Lower leg skin (tissue), 4 donors: Measurements from ENCODE around the gene NPC1. TPM values are rescaled to one million over a fixed set of nuclear protein-coding genes. Genes with fewer than 3 reads are reported as not detected.

Source experiments
- DNase-seq, 2 donors: peaks; one replicate each; pipeline ENCODE4 v3.0.0-alpha.2; 2019; ENCODE audit warnings: low spot score in 2 of 2
- H3K4me3 ChIP-seq: fragments of 200-600 bp; sonication (generic); 2 replicates; pipeline ENCODE4 v1.5.1; 2017; ENCODE audit warnings: mild to moderate bottlenecking, low read depth; ENCODE audit not compliant: poor library complexity, severe bottlenecking
- CTCF ChIP-seq, 3 donors: fragments of 450-650 bp; IDR thresholded peaks; one replicate each; pipeline ENCODE4 v1.5.1; 2016; ENCODE audit warnings: antibody characterized with exemption in 3 of 3, mild to moderate bottlenecking in 3 of 3, moderate library complexity in 2 of 3
- POLR2A ChIP-seq, 2 donors: fragments of 450-650 bp; IDR thresholded peaks; one replicate each; pipeline ENCODE4 v1.6.1; 2016 to 2017; ENCODE audit warnings: antibody characterized with exemption in 2 of 2, mild to moderate bottlenecking in 1 of 2, moderate library complexity in 1 of 2
- WGBS, 2 donors: methylation state at CpG; one replicate each; pipeline ENCODE4 v1.1.5; 2018; 5-methylcytosine and 5-hydroxymethylcytosine counted together
- intact Hi-C: fragments of 100-400 bp; cut with DNase I; formaldehyde crosslinking; loops from one replicate; pipeline ENCODE4 v1.15.0; 2023; ENCODE audit warnings: low total_unique reads
- total RNA-seq, 4 donors: library from RNA; depleted of rRNA; stranded (reverse); fragments of >200 nt; gene quantifications; one replicate each; pipeline ENCODE4 v1.1.0, GENCODE V29; 2016

Gene NPC1
- total RNA-seq, 4 donors from 2014 or later = 75.1 to 114 (median 100) TPM

GRCh38 chr18:23631746-23632145 lies 45.4 kb upstream of the NPC1 start:
- no peak for TF ChIP-seq POLR2A (IDR thresholded peaks at IDR 0.05)
- TF ChIP-seq CTCF (IDR thresholded peaks at IDR 0.05) = no peak
- intact Hi-C loops = no loop called here
- H3K4me3 ChIP-seq = no peak overlapping the region
- no peak for DNase-seq
- WGBS, 2 donors = 27 to 28% methylated on average over 11 of the region's 11 CpGs

GRCh38 chr18:23631312-23631711 lies 45.0 kb upstream of the NPC1 start:
- intact Hi-C loops = no loop called here
- TF ChIP-seq CTCF (IDR thresholded peaks at IDR 0.05) = no peak
- no peak for TF ChIP-seq POLR2A (IDR thresholded peaks at IDR 0.05)
- H3K4me3 ChIP-seq = no peak overlapping the region
- no peak for DNase-seq
- 95 to 96% methylated on average over 5 of the region's 5 CpGs for WGBS, 2 donors

- intact Hi-C loops = loop anchor here (10.0 kb wide), 2 partner anchors 185 to 295 kb away; no protein-coding TSS in a partner anchor
- H3K4me3 ChIP-seq = no peak overlapping the region
- DNase-seq = no peak
- TF ChIP-seq POLR2A (IDR thresholded peaks at IDR 0.05) (no peak), CTCF (IDR thresholded peaks at IDR 0.05) (no peak)
- WGBS, 2 donors = 96 to 97% methylated on average over 4 of the region's 4 CpGs
Observed at GRCh38 chr18:23629444-23629946, 43.2 kb upstream of the NPC1 start.

- no peak for DNase-seq
- intact Hi-C loops = loop anchor here (10.0 kb wide), 2 partner anchors 187 to 297 kb away; no protein-coding TSS in a partner anchor
- TF ChIP-seq CTCF (IDR thresholded peaks at IDR 0.05) = no peak
- TF ChIP-seq POLR2A (IDR thresholded peaks at IDR 0.05) = no peak
- no peak overlapping the region for H3K4me3 ChIP-seq
Observed at GRCh38 chr18:23627970-23628369, 41.7 kb upstream of the NPC1 start.

- no peak for DNase-seq
- no peak for TF ChIP-seq CTCF (IDR thresholded peaks at IDR 0.05)
- no peak for TF ChIP-seq POLR2A (IDR thresholded peaks at IDR 0.05)
- WGBS, 2 donors = 33 to 41% methylated on average over 3 of the region's 3 CpGs
- H3K4me3 ChIP-seq = no peak overlapping the region
- intact Hi-C loops = loop anchor here (10.0 kb wide), 2 partner anchors 187 to 297 kb away; no protein-coding TSS in a partner anchor
Observed at GRCh38 chr18:23627321-23627720, 41.0 kb upstream of the NPC1 start.
